Chondrocyte (in vitro differentiated cells): ENCODE measurements around the gene MORN3. TPM values are rescaled to one million over a fixed set of nuclear protein-coding genes. Genes with fewer than 3 reads are reported as not detected.

ENCODE experiments used
- DNase-seq: peaks from one replicate; pipeline ENCODE4 v3.0.0; 2021; ENCODE audit warnings: mixed read lengths, low spot score
- H3K27ac Mint-ChIP-seq: one replicate; pipeline ENCODE4 v1.8.0; 2021; ENCODE audit warnings: mild to moderate bottlenecking, moderate library complexity, mixed read lengths; ENCODE audit not compliant: unreplicated experiment
- H3K27me3 Mint-ChIP-seq: 2 replicates; pipeline ENCODE4 v1.8.0; 2021; ENCODE audit warnings: low read depth, mixed read lengths
- H3K36me3 Mint-ChIP-seq: 2 replicates; pipeline ENCODE4 v1.8.0; 2021; ENCODE audit warnings: low read depth, mixed read lengths
- H3K4me1 Mint-ChIP-seq: 2 replicates; pipeline ENCODE4 v1.8.0; 2021; ENCODE audit warnings: low read depth, mild to moderate bottlenecking, mixed read lengths
- H3K4me3 Mint-ChIP-seq: one replicate; pipeline ENCODE4 v1.8.0; 2021; ENCODE audit warnings: mild to moderate bottlenecking, moderate library complexity, mixed read lengths; ENCODE audit not compliant: unreplicated experiment
- H3K9me3 Mint-ChIP-seq: 2 replicates; pipeline ENCODE4 v1.8.0; 2021; ENCODE audit warnings: low read depth, mixed read lengths
- total RNA-seq: library from RNA; stranded (reverse); gene quantifications from 3 replicates; pipeline ENCODE4 v1.2.1, GENCODE V29; 2021
- TF ChIP-seq, protein P1 (sequence below): fragments of 200-600 bp; sonication (generic); IDR thresholded peaks from 2 replicates; pipeline ENCODE4 v1.5.0; 2021; ENCODE audit warnings: antibody characterized with exemption, mild to moderate bottlenecking, moderate library complexity

MORN3 gene
- total RNA-seq, 1 donor from 2014 or later: 0.15 TPM

DNA sequence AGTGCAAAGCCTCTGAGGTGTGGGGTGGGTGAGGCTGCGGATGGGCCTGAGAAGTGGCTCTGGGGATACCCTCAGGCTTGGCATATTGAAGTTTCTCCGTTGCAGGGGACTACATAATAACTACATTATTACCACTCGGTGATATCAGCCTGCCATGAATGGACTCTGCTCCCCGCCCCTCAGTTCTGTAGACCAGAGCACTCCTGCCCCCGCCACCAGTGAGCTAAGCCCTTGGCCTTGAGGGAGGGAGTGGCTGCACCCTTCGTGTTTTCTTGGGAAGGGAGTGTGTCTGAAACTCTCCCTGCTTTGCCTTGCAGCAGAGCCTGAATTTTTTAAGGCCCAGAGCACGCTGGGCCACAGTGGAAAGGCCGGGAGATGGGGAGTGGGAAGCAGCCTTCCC is 41.4 kb downstream of the MORN3 start:
- peak overlapping the region; percentile 81 for H3K4me3 Mint-ChIP-seq
- no peaks in the 10 kb centered on the region for H3K27me3 Mint-ChIP-seq
- H3K9me3 Mint-ChIP-seq: no peaks in the 10 kb centered on the region
- no peaks in the 10 kb centered on the region for H3K36me3 Mint-ChIP-seq
- H3K4me1 Mint-ChIP-seq: peaks cover 24% of the 10 kb centered on the region
- no peak for DNase-seq
- TF ChIP-seq, protein P1, sequence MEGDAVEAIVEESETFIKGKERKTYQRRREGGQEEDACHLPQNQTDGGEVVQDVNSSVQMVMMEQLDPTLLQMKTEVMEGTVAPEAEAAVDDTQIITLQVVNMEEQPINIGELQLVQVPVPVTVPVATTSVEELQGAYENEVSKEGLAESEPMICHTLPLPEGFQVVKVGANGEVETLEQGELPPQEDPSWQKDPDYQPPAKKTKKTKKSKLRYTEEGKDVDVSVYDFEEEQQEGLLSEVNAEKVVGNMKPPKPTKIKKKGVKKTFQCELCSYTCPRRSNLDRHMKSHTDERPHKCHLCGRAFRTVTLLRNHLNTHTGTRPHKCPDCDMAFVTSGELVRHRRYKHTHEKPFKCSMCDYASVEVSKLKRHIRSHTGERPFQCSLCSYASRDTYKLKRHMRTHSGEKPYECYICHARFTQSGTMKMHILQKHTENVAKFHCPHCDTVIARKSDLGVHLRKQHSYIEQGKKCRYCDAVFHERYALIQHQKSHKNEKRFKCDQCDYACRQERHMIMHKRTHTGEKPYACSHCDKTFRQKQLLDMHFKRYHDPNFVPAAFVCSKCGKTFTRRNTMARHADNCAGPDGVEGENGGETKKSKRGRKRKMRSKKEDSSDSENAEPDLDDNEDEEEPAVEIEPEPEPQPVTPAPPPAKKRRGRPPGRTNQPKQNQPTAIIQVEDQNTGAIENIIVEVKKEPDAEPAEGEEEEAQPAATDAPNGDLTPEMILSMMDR: no peak
- H3K27ac Mint-ChIP-seq: peak overlapping the region; percentile 69

- DNase-seq: no peak
- TF ChIP-seq, protein P1: peak; percentile 61
- Mint-ChIP-seq H3K4me1 (peaks cover 24% of the 10 kb centered on the region), H3K27me3 (no peaks in the 10 kb centered on the region), H3K36me3 (no peaks in the 10 kb centered on the region), H3K9me3 (no peaks in the 10 kb centered on the region), H3K27ac (peak overlapping the region; percentile 87), H3K4me3 (peak overlapping the region; percentile 81)
Measured at GRCh38 chr12:121626853-121627640, 42.4 kb downstream of the MORN3 start.

DNA sequence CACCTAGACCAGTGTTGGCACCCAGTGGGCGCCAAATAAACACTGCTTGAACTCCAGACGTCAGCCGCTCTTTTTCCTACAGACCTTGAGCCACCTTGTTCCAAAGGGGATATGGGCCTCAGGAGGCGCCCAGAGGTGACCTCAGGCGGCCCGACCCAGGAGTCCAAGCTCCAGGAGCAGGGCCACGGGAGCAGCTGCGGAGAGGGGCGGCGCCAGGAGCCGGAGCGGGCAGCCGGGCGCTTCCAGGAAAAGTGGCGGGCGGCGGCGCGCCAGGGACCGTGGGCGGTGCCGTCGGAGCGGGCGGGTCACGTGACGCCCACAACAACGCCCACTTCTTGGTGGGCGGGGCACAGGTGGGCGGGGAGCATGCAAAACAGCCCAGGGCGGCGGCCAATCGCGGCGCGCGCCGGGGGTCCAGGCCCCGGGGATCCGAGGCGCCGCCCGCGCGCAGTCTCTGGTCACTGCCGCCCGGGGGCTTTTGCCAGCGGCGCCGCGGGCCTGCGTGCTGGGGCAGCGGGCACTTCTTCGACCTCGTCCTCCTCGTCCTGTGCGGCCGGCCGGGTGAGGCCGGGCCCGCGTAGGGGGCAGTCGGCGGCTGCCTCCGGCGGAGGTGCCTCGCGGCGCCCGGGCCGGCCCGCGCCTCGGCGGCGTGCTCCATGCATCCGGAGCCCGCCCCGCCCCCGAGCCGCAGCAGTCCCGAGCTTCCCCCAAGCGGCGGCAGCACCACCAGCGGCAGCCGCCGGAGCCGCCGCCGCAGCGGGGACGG is 43.2 kb downstream of the MORN3 start, which contains the start of gene ORAI1:
TSS of gene ORAI1 (plus strand) at position 444 of the 766 bp plus-strand sequence.
- Mint-ChIP-seq H3K4me3 (peak within 1 kb of the TSS; percentile 81), H3K4me1 (peaks cover 24% of the 10 kb centered on the region), H3K27ac (peak within 1 kb of the TSS; percentile 87), H3K36me3 (no peaks in the 10 kb centered on the region), H3K27me3 (no peaks in the 10 kb centered on the region), H3K9me3 (no peaks in the 10 kb centered on the region)
- DNase-seq: peak; percentile 96
- TF ChIP-seq, protein P1: no peak

- no peaks in the 10 kb centered on the region for H3K27me3 Mint-ChIP-seq
- TF ChIP-seq, protein P1: no peak
- DNase-seq: no peak
- no peaks in the 10 kb centered on the region for H3K9me3 Mint-ChIP-seq
- no peak overlapping the region for H3K27ac Mint-ChIP-seq
- no peaks in the 10 kb centered on the region for H3K36me3 Mint-ChIP-seq
- peaks cover 7% of the 10 kb centered on the region for H3K4me1 Mint-ChIP-seq
- no peak overlapping the region for H3K4me3 Mint-ChIP-seq
Measured at GRCh38 chr12:121620333-121620891, 49.0 kb downstream of the MORN3 start.

- no peaks in the 10 kb centered on the region for H3K27me3 Mint-ChIP-seq
- TF ChIP-seq, protein P1: no peak
- H3K27ac Mint-ChIP-seq: no peak overlapping the region
- no peaks in the 10 kb centered on the region for H3K4me1 Mint-ChIP-seq
- no peaks in the 10 kb centered on the region for H3K9me3 Mint-ChIP-seq
- H3K4me3 Mint-ChIP-seq: no peak overlapping the region
- no peaks in the 10 kb centered on the region for H3K36me3 Mint-ChIP-seq
- DNase-seq: no peak
Measured at GRCh38 chr12:121618659-121619233, 50.7 kb downstream of the MORN3 start.
